GM12878 (cell line): ENCODE measurements around the gene ZNF222. TPM values are rescaled to one million over a fixed set of nuclear protein-coding genes. Genes with fewer than 3 reads are reported as not detected.

Source experiments
- ATAC-seq: fragments of 200-7000 bp; cut with Tn5 transposase; 3 replicates; pipeline ENCODE4 v1.9.1; 2020; ENCODE audit warnings: mild to moderate bottlenecking, moderate library complexity
- BruUV-seq: library from RNA; stranded (reverse); fragments of 400-500 nt; replicated peaks from 2 replicates; lab custom pipeline; 2021; lab: Mats Ljungman, UMichigan
- CTCF ChIA-PET: fragments of 300-600 bp; sonication (Branson Sonifier 250); formaldehyde crosslinking; extraction: SDS; loops from one replicate; lab custom pipeline; 2021; ENCODE audit warnings: inconsistent platforms; lab: Yijun Ruan, JAX
- POLR2A ChIA-PET: fragments of 350-600 bp; formaldehyde crosslinking; extraction: SDS; loops from one replicate; lab custom pipeline; 2021; ENCODE audit warnings: inconsistent platforms; lab: Charles Lee
- RAD21 ChIA-PET: fragments of 300-600 bp; sonication (Branson Sonifier 250); formaldehyde crosslinking; loops from one replicate; lab custom pipeline; 2023; ENCODE audit warnings: antibody characterized with exemption; ENCODE audit not compliant: unreplicated experiment; lab: Charles Lee
- SMC1A ChIA-PET: fragments of 300-600 bp; sonication (Branson Sonifier 250); formaldehyde crosslinking; loops from one replicate; lab custom pipeline; 2023; ENCODE audit not compliant: unreplicated experiment, uncharacterized antibody; lab: Charles Lee
- DNase-seq: peaks from one replicate; pipeline ENCODE4 v3.0.0-alpha.2; 2011; ENCODE audit warnings: low read depth, low spot score
- FAIRE-seq: peaks from 3 replicates; lab custom pipeline; 2011; peaks lifted over from hg19 to GRCh38; lab: Jason Lieb, UNC
- H2AFZ ChIP-seq: 2 replicates; pipeline ENCODE4 v1.6.0; 2011; ENCODE audit warnings: low read depth, low read length, control low read depth; ENCODE audit not compliant: control insufficient read depth
- H3K27ac ChIP-seq: 2 replicates; pipeline ENCODE4 v1.5.1; 2011; ENCODE audit warnings: control low read depth; ENCODE audit not compliant: control insufficient read depth, insufficient read depth
- H3K27me3 ChIP-seq, 2 experiments: replicated peaks in 1 of 2; 2 replicates each; pipeline versions ENCODE4 v1.6.0 to v1.6.1; 2011; ENCODE audit warnings: low read length in 1 of 2; ENCODE audit not compliant: control insufficient read depth in 2 of 2, insufficient read depth in 2 of 2
- H3K36me3 ChIP-seq, 2 experiments: 2 replicates each; pipeline ENCODE4 v1.5.1; 2011; ENCODE audit warnings: low read length in 1 of 2; ENCODE audit not compliant: control insufficient read depth in 2 of 2, insufficient read depth in 2 of 2
- H3K4me1 ChIP-seq: 2 replicates; pipeline ENCODE4 v1.6.1; 2011; ENCODE audit warnings: mild to moderate bottlenecking, low read length, moderate library complexity, mixed read lengths; ENCODE audit not compliant: control insufficient read depth, insufficient read depth
- H3K4me2 ChIP-seq: 2 replicates; pipeline ENCODE4 v1.6.0; 2011; ENCODE audit warnings: control low read depth; ENCODE audit not compliant: control insufficient read depth, insufficient read depth
- H3K4me3 ChIP-seq: fragments of 200-600 bp; sonication (generic); 2 replicates; pipeline ENCODE4 v1.5.1; 2016
- H3K79me2 ChIP-seq: 2 replicates; pipeline ENCODE4 v1.6.0; 2011; ENCODE audit warnings: low read length; ENCODE audit not compliant: control insufficient read depth, insufficient read depth
- H3K9ac ChIP-seq: 2 replicates; pipeline ENCODE4 v1.8.0; 2011; ENCODE audit warnings: low read length, control low read depth, mixed read lengths; ENCODE audit not compliant: control insufficient read depth, insufficient read depth
- H3K9me3 ChIP-seq: replicated peaks from 3 replicates; pipeline ENCODE4 v1.5.1; 2011; ENCODE audit warnings: mild to moderate bottlenecking, low read length; ENCODE audit not compliant: control insufficient read depth, insufficient read depth
- H4K20me1 ChIP-seq: 2 replicates; pipeline ENCODE4 v1.6.0; 2011; ENCODE audit not compliant: control insufficient read depth, insufficient read depth
- E2F4 ChIP-seq: IDR thresholded peaks from 2 replicates; pipeline ENCODE4 v1.6.1; 2012; ENCODE audit warnings: low read depth, low read length, improper control_type of control experiment
- MTA3 ChIP-seq: IDR thresholded peaks from 2 replicates; pipeline ENCODE4 v1.6.1; 2012; ENCODE audit warnings: low read length, inconsistent platforms, borderline replicate concordance
- MYB ChIP-seq: fragments of 150-350 bp; IDR thresholded peaks from 2 replicates; pipeline ENCODE4 v1.6.1; 2014; ENCODE audit warnings: mild to moderate bottlenecking, low read depth, low read length, borderline replicate concordance
- RCOR1 ChIP-seq: conservative IDR thresholded peaks from 2 replicates; pipeline ENCODE4 v1.6.1; 2012; ENCODE audit warnings: low read depth, low read length, improper control_type of control experiment
- SRF ChIP-seq, 2 experiments: IDR thresholded peaks; 2 replicates each; pipeline ENCODE4 v1.6.1; 2011; ENCODE audit warnings: low read depth in 2 of 2, low read length in 2 of 2, mild to moderate bottlenecking in 1 of 2, moderate library complexity in 1 of 2
- WGBS: methylation state at CpG from one replicate; pipeline ENCODE4 v1.1.6; 2016; ENCODE audit warnings: low lambda C conversion rate; ENCODE audit not compliant: insufficient replicate concordance, insufficient coverage; ENCODE audit errors: missing lambda C conversion rate; 5-methylcytosine and 5-hydroxymethylcytosine counted together
- in situ Hi-C: fragments of 300-500 bp; cut with MboI; formaldehyde crosslinking; loops from 9 replicates; pipeline ENCODE4 v1.14.3; 2018; ENCODE audit warnings: mixed read lengths
- intact Hi-C: fragments of 100-400 bp; cut with micrococcal nuclease; formaldehyde crosslinking; loops from one replicate; pipeline ENCODE4 v1.14.2; 2022; ENCODE audit not compliant: unreplicated experiment
- polyA plus RNA-seq, 11 experiments: library from polyadenylated mRNA; depleted of rRNA in 4 of 11; unstranded in 6 of 11; stranded (reverse) in 5 of 11; fragments of >200 nt; fragmentation: Nextera tagmentation in 4 of 11; fragmentation: Illumina TruSeq in 1 of 11; extraction: Ambion mirVana in 4 of 11; extraction: Trizol in 1 of 11; gene quantifications; 1 replicate in 1 of 11; 2 replicates in 10 of 11; pipeline versions ENCODE4 v1.2.1 to v1.2.3, GENCODE V29; 2011 to 2016; ENCODE audit warnings: inconsistent platforms in 2 of 11, missing spikeins in 2 of 11, low read depth in 1 of 11
- total RNA-seq, 4 experiments: library from RNA; depleted of rRNA in 3 of 4; stranded (reverse); fragments of >200 nt in 3 of 4; fragmentation: Illumina TruSeq in 1 of 4; extraction: Trizol in 1 of 4; gene quantifications; 2 replicates each; pipeline versions ENCODE4 v1.2.1 to v1.2.3, GENCODE V29; 2013 to 2021
- TF ChIP-seq, protein P1 (sequence below), 3 experiments: IDR thresholded peaks in 2 of 3; conservative IDR thresholded peaks in 1 of 3; 2 replicates each; pipeline ENCODE4 v1.5.1; 2011; ENCODE audit warnings: low read depth in 3 of 3, low read length in 3 of 3, mild to moderate bottlenecking in 3 of 3, control low read depth in 2 of 3, moderate library complexity in 2 of 3, inconsistent platforms in 1 of 3, mixed read lengths in 1 of 3; ENCODE audit not compliant: control insufficient read depth in 2 of 3, insufficient read depth in 1 of 3; ENCODE audit errors: extremely low read depth in 1 of 3

ZNF222 gene
- total and polyA plus RNA-seq, 10 of the 15 experiments (the other 5 are each of a cell fraction or from before 2014, with no cell fraction given), result 2.3 to 5.9 (median 4.2) TPM

- no peak for TF ChIP-seq E2F4
- TF ChIP-seq RCOR1, result 0 out of 2 replicates have a peak, but pooled peaks have one; percentile 52
- TF ChIP-seq MTA3, result no peak
- TF ChIP-seq SRF (IDR thresholded peaks at IDR 0.05; ENCODE audit: low read depth in 2 of 2, low read length in 2 of 2), result 0 out of 4 replicates have a peak, but pooled peaks of 1 of the 2 experiments have one; percentile 29
- TF ChIP-seq, all 136 proteins: peak for 39
These were observed 46.8 kb downstream of the ZNF222 start, which contains the start of gene ZNF284 (continued) for GRCh38 chr19:44071824-44072542.

DNA sequence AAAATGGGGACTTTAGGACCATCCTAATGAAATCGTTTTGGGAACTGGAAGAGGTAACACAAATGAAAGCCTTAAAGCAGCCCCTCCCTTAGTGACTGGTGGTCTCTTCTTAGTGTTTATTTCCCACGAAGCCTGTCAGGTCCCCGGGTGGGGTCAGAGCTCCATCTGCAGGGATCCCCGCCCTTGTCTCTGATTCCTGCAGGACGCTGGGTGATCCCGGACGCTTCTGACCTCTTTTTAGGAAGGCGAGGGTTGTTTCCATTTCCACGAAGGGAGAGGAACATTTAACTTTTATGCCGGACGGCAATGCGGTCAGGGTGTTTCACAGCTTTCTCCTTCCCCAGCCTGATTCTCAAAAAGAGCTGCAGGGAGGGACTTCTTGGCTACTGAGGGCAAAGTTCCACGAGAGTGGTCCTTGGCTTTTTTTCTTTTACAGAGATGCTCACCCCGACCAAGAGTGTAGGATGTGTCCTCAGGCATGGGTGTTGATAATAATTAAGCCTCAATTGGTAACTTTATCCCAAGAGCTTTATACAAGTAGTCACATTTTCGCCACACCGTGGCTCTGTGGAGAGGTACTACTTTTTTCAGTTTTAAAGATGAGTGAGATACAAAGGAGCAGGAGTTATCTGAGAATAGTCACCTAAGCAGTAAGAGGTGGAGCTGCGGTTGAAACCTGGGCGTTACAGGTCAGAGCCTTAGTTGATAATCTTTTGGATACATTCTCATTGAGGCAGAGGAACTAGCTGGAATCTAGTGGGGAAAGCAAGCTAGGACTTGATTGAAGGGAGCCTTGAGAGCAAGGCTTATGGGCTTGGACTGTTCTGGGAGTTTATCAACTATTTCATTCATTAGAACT lies 47.6 kb downstream of the ZNF222 start:
- Histone ChIP-seq H2AFZ (peak overlapping the region; percentile 64), H3K79me2 (no peaks in the 10 kb centered on the region), H3K27me3 (no peaks in the 10 kb centered on the region), H3K4me1 (no peaks in the 10 kb centered on the region), H3K27ac (no peak overlapping the region), H3K4me3 (peak overlapping the region; percentile 66), H3K9me3 (no peaks in the 10 kb centered on the region; the same call in 1 of the 3 replicates), H3K36me3 (no peaks in the 10 kb centered on the region), H3K9ac (peak overlapping the region; percentile 25; the same call in 1 of the 2 replicates), H4K20me1 (no peaks in the 10 kb centered on the region), H3K4me2 (peak overlapping the region; percentile 89)
- in situ Hi-C loops, result no loop called here
- POLR2A ChIA-PET, result interaction anchor here (0.6 to 1.7 kb wide), 4 partner anchors 20 to 88 kb away, joined by 3 to 5 read pairs (median 3); partner anchors contain the start of gene ZNF224
- SMC1A ChIA-PET, result interaction anchor here (0.5 to 1.6 kb wide), 9 partner anchors 23 to 272 kb away, joined by 3 to 5 read pairs (median 3); partner anchors contain the start of genes ZNF221 and ZNF225
- TF ChIP-seq, protein P1, sequence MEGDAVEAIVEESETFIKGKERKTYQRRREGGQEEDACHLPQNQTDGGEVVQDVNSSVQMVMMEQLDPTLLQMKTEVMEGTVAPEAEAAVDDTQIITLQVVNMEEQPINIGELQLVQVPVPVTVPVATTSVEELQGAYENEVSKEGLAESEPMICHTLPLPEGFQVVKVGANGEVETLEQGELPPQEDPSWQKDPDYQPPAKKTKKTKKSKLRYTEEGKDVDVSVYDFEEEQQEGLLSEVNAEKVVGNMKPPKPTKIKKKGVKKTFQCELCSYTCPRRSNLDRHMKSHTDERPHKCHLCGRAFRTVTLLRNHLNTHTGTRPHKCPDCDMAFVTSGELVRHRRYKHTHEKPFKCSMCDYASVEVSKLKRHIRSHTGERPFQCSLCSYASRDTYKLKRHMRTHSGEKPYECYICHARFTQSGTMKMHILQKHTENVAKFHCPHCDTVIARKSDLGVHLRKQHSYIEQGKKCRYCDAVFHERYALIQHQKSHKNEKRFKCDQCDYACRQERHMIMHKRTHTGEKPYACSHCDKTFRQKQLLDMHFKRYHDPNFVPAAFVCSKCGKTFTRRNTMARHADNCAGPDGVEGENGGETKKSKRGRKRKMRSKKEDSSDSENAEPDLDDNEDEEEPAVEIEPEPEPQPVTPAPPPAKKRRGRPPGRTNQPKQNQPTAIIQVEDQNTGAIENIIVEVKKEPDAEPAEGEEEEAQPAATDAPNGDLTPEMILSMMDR (IDR thresholded peaks at IDR 0.05 in 2 of 3, conservative IDR thresholded peaks at IDR 0.05 in 1 of 3; ENCODE audit: control insufficient read depth in 2 of 3, extremely low read depth in 1 of 3, insufficient read depth in 1 of 3, low read depth in 3 of 3, low read length in 3 of 3), result peak in 1 of 3 experiments; percentile 20; a peak in 1 of 6 replicates
- TF ChIP-seq MYB, result no peak
- FAIRE-seq (no peak), DNase-seq (no peak), ATAC-seq (peak; percentile 44)
- no TSS peak for BruUV-seq
- CTCF ChIA-PET, result interaction anchor here (0.7 to 3.1 kb wide), 8 partner anchors 10 to 518 kb away, joined by 3 to 16 read pairs (median 4); partner anchors contain the start of genes ZNF224 and ZNF45
- intact Hi-C loops, result no loop called here
- RAD21 ChIA-PET, result interaction anchor here (1.2 to 1.4 kb wide), 4 partner anchors 22 to 138 kb away, joined by 3 to 4 read pairs (median 4); partner anchors contain the start of genes ZNF221 and ZNF45
- 55% methylated on average over 18 of the region's 18 CpGs for WGBS
